CD4-positive, CD25-positive, alpha-beta regulatory T cell (primary cell): ENCODE data around the gene UBE2E2. TPM values are rescaled to one million over a fixed set of nuclear protein-coding genes. Genes with fewer than 3 reads are reported as not detected.
A peak's percentile ranks its signal among the peaks of the same experiment; 100 is the strongest.

ENCODE experiments used
- ATAC-seq, 2 donors: fragments of 150-1000 bp; cut with Tn5 transposase; one replicate each; pipeline ENCODE4 v1.10.0; 2021; ENCODE audit warnings: low read depth in 2 of 2, moderate number of reproducible peaks in 2 of 2, moderate library complexity in 1 of 2
- DNase-seq, 3 donors: peaks; one replicate each; pipeline versions ENCODE4 v3.0.0 to v3.0.0-alpha.2; 2012 to 2022; ENCODE audit warnings: mixed read lengths in 1 of 3
- H3K27ac ChIP-seq: one replicate; pipeline ENCODE4 v1.7.0; 2013; ENCODE audit warnings: mild to moderate bottlenecking, low read length; ENCODE audit not compliant: insufficient read depth, poor library complexity, severe bottlenecking
- H3K27me3 ChIP-seq: one replicate; pipeline ENCODE4 v1.7.0; 2013; ENCODE audit warnings: low read length; ENCODE audit not compliant: control insufficient read depth, insufficient read depth
- H3K36me3 ChIP-seq: one replicate; pipeline ENCODE4 v1.7.0; 2013; ENCODE audit warnings: mild to moderate bottlenecking, low read length, moderate library complexity; ENCODE audit not compliant: control insufficient read depth, insufficient read depth
- H3K4me1 ChIP-seq: 2 replicates; pipeline ENCODE4 v1.7.0; 2013; ENCODE audit warnings: mild to moderate bottlenecking, low read length; ENCODE audit not compliant: insufficient read depth, control insufficient read depth, poor library complexity, severe bottlenecking
- H3K4me3 ChIP-seq: one replicate; pipeline ENCODE4 v1.7.0; 2013; ENCODE audit warnings: low read depth, mild to moderate bottlenecking, low read length, moderate library complexity
- H3K9me3 ChIP-seq, 2 experiments: 1 replicate in 1 of 2; 2 replicates in 1 of 2; pipeline ENCODE4 v1.7.0; 2013; ENCODE audit warnings: low read length in 2 of 2, mild to moderate bottlenecking in 1 of 2, moderate library complexity in 1 of 2; ENCODE audit not compliant: control insufficient read depth in 2 of 2
- H3K27ac Mint-ChIP-seq, 3 donors: one replicate each; pipeline ENCODE4 v1.8.0; 2020 to 2022; ENCODE audit warnings: mild to moderate bottlenecking in 3 of 3, mixed read lengths in 3 of 3, moderate library complexity in 2 of 3
- H3K27me3 Mint-ChIP-seq: one replicate; pipeline ENCODE4 v1.8.0; 2022; ENCODE audit warnings: mild to moderate bottlenecking, mixed read lengths
- H3K36me3 Mint-ChIP-seq: one replicate; pipeline ENCODE4 v1.8.0; 2020; ENCODE audit warnings: mixed read lengths
- H3K4me1 Mint-ChIP-seq, 4 donors: one replicate each; pipeline ENCODE4 v1.8.0; 2020 to 2022; ENCODE audit warnings: mixed read lengths in 4 of 4, mild to moderate bottlenecking in 1 of 4
- H3K4me3 Mint-ChIP-seq, 4 donors: one replicate each; pipeline ENCODE4 v1.8.0; 2020 to 2022; ENCODE audit warnings: mild to moderate bottlenecking in 4 of 4, mixed read lengths in 4 of 4, moderate library complexity in 3 of 4
- H3K9me3 Mint-ChIP-seq, 7 donors: one replicate each; pipeline ENCODE4 v1.8.0; 2020 to 2022; ENCODE audit warnings: mixed read lengths in 7 of 7, mild to moderate bottlenecking in 3 of 7, moderate library complexity in 2 of 7
- polyA plus RNA-seq, 4 donors: library from polyadenylated mRNA; unstranded; fragments of 300-500 nt; fragmentation: Illumina TruSeq; gene quantifications; one replicate each; pipeline ENCODE4 v1.2.3, GENCODE V29; 2021
- total RNA-seq: library from RNA; stranded (reverse); gene quantifications from one replicate; pipeline ENCODE4 v1.2.3, GENCODE V29; 2022

The UBE2E2 gene
- total and polyA plus RNA-seq, 5 donors from 2014 or later = 0.81 to 9.6 (median 1.8) TPM

GRCh38 chr3:23209747-23210487, 6.8 kb downstream of the UBE2E2 start:
- Histone ChIP-seq H3K4me3 (no peak overlapping the region), H3K27me3 (peaks cover 4% of the 10 kb centered on the region), H3K4me1 (no peaks in the 10 kb centered on the region), H3K27ac (no peak overlapping the region), H3K36me3 (no peaks in the 10 kb centered on the region), H3K9me3 (no peaks in the 10 kb centered on the region)
- Mint-ChIP-seq H3K27me3 (peaks cover 14% of the 10 kb centered on the region), H3K4me1 (peaks cover 0 to 8% (median 1%) of the 10 kb centered on the region in 4 donors), H3K36me3 (peaks cover 3% of the 10 kb centered on the region), H3K4me3 (no peak overlapping the region), H3K27ac (peak overlapping the region in 1 of 3 donors; percentile 9), H3K9me3 (peaks cover 0 to 3% (median 0%) of the 10 kb centered on the region in 7 donors)
- ATAC-seq = no peak
- DNase-seq = no peak

- Histone ChIP-seq H3K36me3 (no peaks in the 10 kb centered on the region), H3K27ac (no peak overlapping the region), H3K4me1 (no peaks in the 10 kb centered on the region), H3K9me3 (no peaks in the 10 kb centered on the region), H3K27me3 (no peaks in the 10 kb centered on the region), H3K4me3 (no peak overlapping the region)
- peaks cover 0 to 3% (median 0%) of the 10 kb centered on the region in 7 donors for H3K9me3 Mint-ChIP-seq
- H3K4me1 Mint-ChIP-seq = peaks cover 0 to 10% (median 2%) of the 10 kb centered on the region in 4 donors
- H3K27ac Mint-ChIP-seq = no peak overlapping the region
- ATAC-seq (no peak), DNase-seq (no peak)
- peaks cover 5% of the 10 kb centered on the region for H3K27me3 Mint-ChIP-seq
- H3K36me3 Mint-ChIP-seq = peaks cover 3% of the 10 kb centered on the region
- no peak overlapping the region for H3K4me3 Mint-ChIP-seq
Observed at GRCh38 chr3:23213813-23214212, 10.7 kb downstream of the UBE2E2 start.

GRCh38 chr3:23217872-23218554, 14.9 kb downstream of the UBE2E2 start:
- Histone ChIP-seq H3K36me3 (no peaks in the 10 kb centered on the region), H3K4me3 (no peak overlapping the region), H3K27me3 (no peaks in the 10 kb centered on the region), H3K27ac (no peak overlapping the region), H3K4me1 (no peaks in the 10 kb centered on the region), H3K9me3 (no peaks in the 10 kb centered on the region)
- Mint-ChIP-seq H3K9me3 (peaks cover 0 to 7% (median 0%) of the 10 kb centered on the region in 7 donors), H3K4me1 (peaks cover 0 to 10% (median 4%) of the 10 kb centered on the region in 4 donors), H3K36me3 (no peaks in the 10 kb centered on the region), H3K27me3 (no peaks in the 10 kb centered on the region), H3K27ac (no peak overlapping the region), H3K4me3 (no peak overlapping the region)
- no peak for ATAC-seq
- no peak for DNase-seq

- Histone ChIP-seq H3K27ac (no peak overlapping the region), H3K9me3 (no peaks in the 10 kb centered on the region), H3K36me3 (no peaks in the 10 kb centered on the region), H3K4me3 (no peak overlapping the region), H3K4me1 (no peaks in the 10 kb centered on the region), H3K27me3 (no peaks in the 10 kb centered on the region)
- peak overlapping the region in 1 of 3 donors; percentile 9 for H3K27ac Mint-ChIP-seq
- H3K4me3 Mint-ChIP-seq = no peak overlapping the region
- peaks cover 0 to 7% (median 0%) of the 10 kb centered on the region in 7 donors for H3K9me3 Mint-ChIP-seq
- DNase-seq (no peak), ATAC-seq (no peak)
- no peaks in the 10 kb centered on the region for H3K27me3 Mint-ChIP-seq
- H3K36me3 Mint-ChIP-seq = peaks cover 5% of the 10 kb centered on the region
- peaks cover 0 to 12% (median 4%) of the 10 kb centered on the region in 4 donors for H3K4me1 Mint-ChIP-seq
Observed at GRCh38 chr3:23219117-23219516, 16.0 kb downstream of the UBE2E2 start.

GRCh38 chr3:23219552-23219951, 16.4 kb downstream of the UBE2E2 start:
- no peaks in the 10 kb centered on the region for H3K36me3 ChIP-seq
- no peak overlapping the region for H3K27ac ChIP-seq
- no peaks in the 10 kb centered on the region for H3K9me3 ChIP-seq
- no peaks in the 10 kb centered on the region for H3K27me3 ChIP-seq
- H3K4me1 ChIP-seq = no peaks in the 10 kb centered on the region
- H3K4me3 ChIP-seq = no peak overlapping the region
- ATAC-seq (no peak), DNase-seq (no peak)
- Mint-ChIP-seq H3K4me1 (peaks cover 0 to 12% (median 4%) of the 10 kb centered on the region in 4 donors), H3K27me3 (no peaks in the 10 kb centered on the region), H3K4me3 (no peak overlapping the region), H3K9me3 (peaks cover 0 to 10% (median 0%) of the 10 kb centered on the region in 7 donors), H3K36me3 (peaks cover 5% of the 10 kb centered on the region), H3K27ac (no peak overlapping the region)

GRCh38 chr3:23221136-23221535, 18.0 kb downstream of the UBE2E2 start:
- no peak overlapping the region for H3K27ac ChIP-seq
- ATAC-seq (no peak), DNase-seq (no peak)
- H3K9me3 ChIP-seq = no peaks in the 10 kb centered on the region
- no peaks in the 10 kb centered on the region for H3K27me3 Mint-ChIP-seq
- H3K9me3 Mint-ChIP-seq = peaks cover 0 to 15% (median 0%) of the 10 kb centered on the region in 7 donors
- no peak overlapping the region for H3K27ac Mint-ChIP-seq
- H3K4me1 ChIP-seq = no peaks in the 10 kb centered on the region
- peaks cover 0 to 11% (median 4%) of the 10 kb centered on the region in 4 donors for H3K4me1 Mint-ChIP-seq
- peaks cover 5% of the 10 kb centered on the region for H3K36me3 Mint-ChIP-seq
- no peak overlapping the region for H3K4me3 ChIP-seq
- no peaks in the 10 kb centered on the region for H3K36me3 ChIP-seq
- H3K27me3 ChIP-seq = no peaks in the 10 kb centered on the region
- no peak overlapping the region for H3K4me3 Mint-ChIP-seq

GRCh38 chr3:23232016-23232415, 28.9 kb downstream of the UBE2E2 start:
- no peak overlapping the region for H3K4me3 Mint-ChIP-seq
- H3K4me3 ChIP-seq = no peak overlapping the region
- H3K9me3 ChIP-seq = no peaks in the 10 kb centered on the region
- H3K27ac ChIP-seq = no peak overlapping the region
- no peaks in the 10 kb centered on the region for H3K36me3 Mint-ChIP-seq
- H3K36me3 ChIP-seq = no peaks in the 10 kb centered on the region
- H3K27me3 ChIP-seq = no peaks in the 10 kb centered on the region
- H3K27me3 Mint-ChIP-seq = no peaks in the 10 kb centered on the region
- H3K9me3 Mint-ChIP-seq = peaks cover 0 to 9% (median 3%) of the 10 kb centered on the region in 7 donors
- no peak overlapping the region for H3K27ac Mint-ChIP-seq
- no peaks in the 10 kb centered on the region for H3K4me1 ChIP-seq
- ATAC-seq (no peak), DNase-seq (no peak)
- peaks cover 0 to 9% (median 2%) of the 10 kb centered on the region in 4 donors for H3K4me1 Mint-ChIP-seq
